Caco-2 (cell line): ENCODE results near the gene GNPAT. TPM values are rescaled to one million over a fixed set of nuclear protein-coding genes. Genes with fewer than 3 reads are reported as not detected.

ENCODE experiments used
- BruUV-seq: library from RNA; stranded (reverse); fragments of 400-500 nt; replicated peaks from 2 replicates; lab custom pipeline; 2021; lab: Mats Ljungman, UMichigan
- CTCF ChIA-PET: fragments of 300-600 bp; sonication (Branson Sonifier 250); formaldehyde crosslinking; loops from one replicate; lab custom pipeline; 2022; ENCODE audit warnings: antibody characterized with exemption; lab: Charles Lee
- POLR2A ChIA-PET: fragments of 300-600 bp; sonication (Branson Sonifier 250); formaldehyde crosslinking; loops from one replicate; lab custom pipeline; 2022; ENCODE audit warnings: antibody characterized with exemption; lab: Charles Lee
- DNase-seq, 2 experiments: peaks; one replicate each; pipeline versions ENCODE4 v3.0.0 to v3.0.0-alpha.2; 2020 to 2022
- H3K27me3 ChIP-seq: replicated peaks from 2 replicates; pipeline ENCODE4 v1.6.0; 2011; ENCODE audit warnings: low read length; ENCODE audit not compliant: control insufficient read depth, insufficient read depth
- H3K36me3 ChIP-seq: 2 replicates; pipeline ENCODE4 v1.5.1; 2011; ENCODE audit warnings: low read length; ENCODE audit not compliant: control insufficient read depth, insufficient read depth
- H3K4me1 ChIP-seq: fragments of 250-450 bp; sonication (Bioruptor Pico); 2 replicates; pipeline ENCODE4 v1.5.1; 2020; ENCODE audit warnings: mild to moderate bottlenecking
- H3K4me3 ChIP-seq: 2 replicates; pipeline ENCODE4 v1.5.1; 2011; ENCODE audit warnings: low read depth, mild to moderate bottlenecking, control low read depth, low read length
- H3K9me3 ChIP-seq: fragments of 250-450 bp; sonication (Bioruptor Pico); 2 replicates; pipeline ENCODE4 v1.5.1; 2020; ENCODE audit warnings: mild to moderate bottlenecking, moderate library complexity
- H3K27ac Mint-ChIP-seq: one replicate; pipeline ENCODE4 v1.8.0; 2022; ENCODE audit warnings: mixed read lengths; ENCODE audit not compliant: unreplicated experiment
- H3K27me3 Mint-ChIP-seq: one replicate; pipeline ENCODE4 v1.8.0; 2022; ENCODE audit warnings: mixed read lengths; ENCODE audit not compliant: insufficient read depth, unreplicated experiment
- H3K36me3 Mint-ChIP-seq: one replicate; pipeline ENCODE4 v1.8.0; 2022; ENCODE audit warnings: mild to moderate bottlenecking, mixed read lengths; ENCODE audit not compliant: insufficient read depth, unreplicated experiment
- H3K4me1 Mint-ChIP-seq: one replicate; pipeline ENCODE4 v1.8.0; 2022; ENCODE audit warnings: low read depth, mixed read lengths; ENCODE audit not compliant: unreplicated experiment
- H3K4me3 Mint-ChIP-seq: one replicate; pipeline ENCODE4 v1.8.0; 2022; ENCODE audit warnings: mild to moderate bottlenecking, moderate library complexity, mixed read lengths; ENCODE audit not compliant: unreplicated experiment
- H3K9me3 Mint-ChIP-seq: one replicate; pipeline ENCODE4 v1.8.0; 2022; ENCODE audit warnings: mixed read lengths; ENCODE audit not compliant: unreplicated experiment
- CTCF ChIP-seq, 2 experiments: fragments of 200-600 bp in 1 of 2; IDR thresholded peaks; 1 replicate in 1 of 2; 2 replicates in 1 of 2; pipeline versions ENCODE4 v1.5.1 to v1.8.0; 2011 to 2022; ENCODE audit warnings: antibody characterized with exemption in 1 of 2, control low read depth in 1 of 2, inconsistent platforms in 1 of 2, low read depth in 1 of 2, low read length in 1 of 2, mild to moderate bottlenecking in 1 of 2, moderate library complexity in 1 of 2; ENCODE audit not compliant: insufficient read depth in 1 of 2, severe bottlenecking in 1 of 2, unreplicated experiment in 1 of 2
- intact Hi-C: fragments of 100-400 bp; cut with micrococcal nuclease; formaldehyde crosslinking; loops from one replicate; pipeline ENCODE4 v1.10.0; 2022; ENCODE audit not compliant: unreplicated experiment
- total RNA-seq: library from RNA; stranded (reverse); gene quantifications from 2 replicates; pipeline ENCODE4 v1.2.3, GENCODE V29; 2022

The GNPAT gene
- total RNA-seq, 1 experiment from 2014 or later = 64.4 TPM

- Histone ChIP-seq H3K9me3 (no peaks in the 10 kb centered on the region), H3K4me3 (no peak overlapping the region), H3K4me1 (peaks cover 19% of the 10 kb centered on the region), H3K27me3 (no peaks in the 10 kb centered on the region), H3K36me3 (no peaks in the 10 kb centered on the region)
- no peaks in the 10 kb centered on the region for H3K36me3 Mint-ChIP-seq
- BruUV-seq = no TSS peak
- intact Hi-C loops = no loop called here
- DNase-seq = no peak
- ChIA-PET CTCF (no interaction called here), POLR2A (no interaction called here)
- no peaks in the 10 kb centered on the region for H3K27me3 Mint-ChIP-seq
- no peak for TF ChIP-seq CTCF (IDR thresholded peaks at IDR 0.05; ENCODE audit: insufficient read depth in 1 of 2, low read depth in 1 of 2, low read length in 1 of 2, severe bottlenecking in 1 of 2, unreplicated experiment in 1 of 2)
- H3K9me3 Mint-ChIP-seq = no peaks in the 10 kb centered on the region
- no peak overlapping the region for H3K27ac Mint-ChIP-seq
- no peak overlapping the region for H3K4me3 Mint-ChIP-seq
- H3K4me1 Mint-ChIP-seq = peaks cover 26% of the 10 kb centered on the region
Measured at GRCh38 chr1:231200388-231201031, 40.5 kb upstream of the GNPAT start.

- peaks cover 12% of the 10 kb centered on the region; the same call in 1 of the 2 replicates for H3K4me1 ChIP-seq
- Mint-ChIP-seq H3K4me3 (no peak overlapping the region), H3K27ac (no peak overlapping the region), H3K9me3 (no peaks in the 10 kb centered on the region), H3K4me1 (peaks cover 22% of the 10 kb centered on the region), H3K27me3 (no peaks in the 10 kb centered on the region), H3K36me3 (no peaks in the 10 kb centered on the region)
- ChIA-PET POLR2A (no interaction called here), CTCF (no interaction called here)
- BruUV-seq = no TSS peak
- H3K9me3 ChIP-seq = no peaks in the 10 kb centered on the region
- H3K4me3 ChIP-seq = no peak overlapping the region
- no peaks in the 10 kb centered on the region for H3K27me3 ChIP-seq
- intact Hi-C loops = no loop called here
- no peaks in the 10 kb centered on the region for H3K36me3 ChIP-seq
- TF ChIP-seq CTCF (IDR thresholded peaks at IDR 0.05; ENCODE audit: insufficient read depth in 1 of 2, low read depth in 1 of 2, low read length in 1 of 2, severe bottlenecking in 1 of 2, unreplicated experiment in 1 of 2) = no peak
- no peak for DNase-seq
Measured at GRCh38 chr1:231201375-231201978, 39.5 kb upstream of the GNPAT start.

GRCh38 chr1:231201979-231202633 is 38.9 kb upstream of the GNPAT start:
- no peak for TF ChIP-seq CTCF (IDR thresholded peaks at IDR 0.05; ENCODE audit: insufficient read depth in 1 of 2, low read depth in 1 of 2, low read length in 1 of 2, severe bottlenecking in 1 of 2, unreplicated experiment in 1 of 2)
- H3K36me3 ChIP-seq = no peaks in the 10 kb centered on the region
- Mint-ChIP-seq H3K4me1 (peaks cover 22% of the 10 kb centered on the region), H3K4me3 (no peak overlapping the region), H3K36me3 (no peaks in the 10 kb centered on the region), H3K9me3 (no peaks in the 10 kb centered on the region), H3K27me3 (no peaks in the 10 kb centered on the region), H3K27ac (no peak overlapping the region)
- H3K4me3 ChIP-seq = no peak overlapping the region
- no peaks in the 10 kb centered on the region for H3K27me3 ChIP-seq
- POLR2A ChIA-PET = no interaction called here
- DNase-seq = no peak
- no peaks in the 10 kb centered on the region for H3K9me3 ChIP-seq
- H3K4me1 ChIP-seq = peaks cover 9% of the 10 kb centered on the region; the same call in 1 of the 2 replicates
- BruUV-seq = no TSS peak
- CTCF ChIA-PET = interaction anchor here (0.6 kb wide), 1 partner anchor 9 kb away, joined by 3 read pairs; no protein-coding TSS in a partner anchor
- intact Hi-C loops = no loop called here
